K562 (cell line): ENCODE results near the gene ADPRHL1. TPM values are rescaled to one million over a fixed set of nuclear protein-coding genes. Genes with fewer than 3 reads are reported as not detected.
A peak's percentile ranks its signal among the peaks of the same experiment; 100 is the strongest.

Experiments used
- ARID3B ChIP-seq: fragments of 250-450 bp; sonication (Bioruptor Pico); IDR thresholded peaks from 2 replicates; pipeline ENCODE4 v1.4.0; 2020; ENCODE audit warnings: borderline replicate concordance
- BRD4 ChIP-seq: fragments of 200-600 bp; sonication (generic); IDR thresholded peaks from 2 replicates; pipeline ENCODE4 v1.6.1; 2017; ENCODE audit warnings: inconsistent platforms
- BRD9 ChIP-seq: fragments of 450-650 bp; IDR thresholded peaks from 2 replicates; pipeline ENCODE4 v1.6.1; 2018; ENCODE audit warnings: low read depth; ENCODE audit not compliant: partially characterized antibody
- JUN ChIP-seq, 2 experiments: sonication (generic) in 1 of 2; formaldehyde crosslinking in 1 of 2; IDR thresholded peaks; 2 replicates each; pipeline versions ENCODE4 v1.6.1 to v1.8.0; 2012 to 2022; ENCODE audit warnings: borderline replicate concordance in 2 of 2, mild to moderate bottlenecking in 2 of 2, improper control_type of control experiment in 1 of 2, low read depth in 1 of 2, low read length in 1 of 2, missing genetic modification reagents in 1 of 2
- MAFK ChIP-seq: IDR thresholded peaks from 2 replicates; pipeline ENCODE4 v1.6.1; 2011; ENCODE audit warnings: low read length, improper control_type of control experiment
- MBD1 ChIP-seq: fragments of 250-450 bp; sonication (Bioruptor Pico); IDR thresholded peaks from 2 replicates; pipeline ENCODE4 v1.8.0; 2022; ENCODE audit warnings: inconsistent platforms
- POLR2A ChIP-seq: fragments of 450-650 bp; conservative IDR thresholded peaks from 2 replicates; pipeline ENCODE4 v1.6.1; 2016
- SMARCC2 ChIP-seq: fragments of 450-650 bp; IDR thresholded peaks from 2 replicates; pipeline ENCODE4 v1.6.1; 2017; ENCODE audit warnings: antibody characterized with exemption, moderate library complexity, mild to moderate bottlenecking, low read depth
- VEZF1 ChIP-seq: fragments of 200-800 bp; sonication (Bioruptor generic); IDR thresholded peaks from 2 replicates; pipeline ENCODE4 v1.6.1; 2017; ENCODE audit warnings: missing genetic modification characterization, missing compliant biosample characterization
- ZNF184 ChIP-seq: sonication (generic); formaldehyde crosslinking; IDR thresholded peaks from 2 replicates; pipeline ENCODE4 v1.5.0; 2020; ENCODE audit warnings: missing genetic modification reagents
- ZNF316 ChIP-seq: fragments of 450-650 bp; IDR thresholded peaks from 2 replicates; pipeline ENCODE4 v1.6.1; 2016
- polyA plus RNA-seq, 8 experiments: library from polyadenylated mRNA; depleted of rRNA in 4 of 8; stranded (reverse) in 5 of 8; unstranded in 3 of 8; fragments of >200 nt; fragmentation: Nextera tagmentation in 2 of 8; fragmentation: Illumina TruSeq in 1 of 8; extraction: Ambion mirVana in 2 of 8; extraction: Trizol in 1 of 8; gene quantifications; 2 replicates each; pipeline versions ENCODE4 v1.2.1 to v1.2.3, GENCODE V29; 2011 to 2014; ENCODE audit warnings: inconsistent platforms in 1 of 8, missing spikeins in 1 of 8
- total RNA-seq, 7 experiments: library from RNA; depleted of rRNA in 6 of 7; stranded (reverse); fragments of >200 nt in 6 of 7; fragmentation: Illumina TruSeq in 2 of 7; extraction: Trizol in 2 of 7; gene quantifications; 2 replicates each; pipeline versions ENCODE4 v1.2.1 to v1.2.3, GENCODE V29; 2011 to 2021; ENCODE audit warnings: low replicate concordance in 1 of 7
- TF ChIP-seq, protein P1 (sequence below): fragments of 450-650 bp; IDR thresholded peaks from 2 replicates; pipeline ENCODE4 v1.6.1; 2017; ENCODE audit warnings: antibody characterized with exemption, mild to moderate bottlenecking
- TF ChIP-seq, protein P2 (sequence below): IDR thresholded peaks from 2 replicates; pipeline ENCODE4 v1.6.1; 2012; ENCODE audit warnings: low read depth, low read length, improper control_type of control experiment, borderline replicate concordance
- TF ChIP-seq, protein P3 (sequence below): fragments of 200-800 bp; sonication (Bioruptor generic); IDR thresholded peaks from 2 replicates; pipeline ENCODE4 v1.6.1; 2017; ENCODE audit warnings: missing genetic modification characterization, missing compliant biosample characterization

The ADPRHL1 gene
- total and polyA plus RNA-seq, 9 of the 15 experiments (the other 6 are each of a cell fraction or from before 2014, with no cell fraction given) = 0.06 to 0.76 (median 0.37) TPM; not detected in 1

DNA sequence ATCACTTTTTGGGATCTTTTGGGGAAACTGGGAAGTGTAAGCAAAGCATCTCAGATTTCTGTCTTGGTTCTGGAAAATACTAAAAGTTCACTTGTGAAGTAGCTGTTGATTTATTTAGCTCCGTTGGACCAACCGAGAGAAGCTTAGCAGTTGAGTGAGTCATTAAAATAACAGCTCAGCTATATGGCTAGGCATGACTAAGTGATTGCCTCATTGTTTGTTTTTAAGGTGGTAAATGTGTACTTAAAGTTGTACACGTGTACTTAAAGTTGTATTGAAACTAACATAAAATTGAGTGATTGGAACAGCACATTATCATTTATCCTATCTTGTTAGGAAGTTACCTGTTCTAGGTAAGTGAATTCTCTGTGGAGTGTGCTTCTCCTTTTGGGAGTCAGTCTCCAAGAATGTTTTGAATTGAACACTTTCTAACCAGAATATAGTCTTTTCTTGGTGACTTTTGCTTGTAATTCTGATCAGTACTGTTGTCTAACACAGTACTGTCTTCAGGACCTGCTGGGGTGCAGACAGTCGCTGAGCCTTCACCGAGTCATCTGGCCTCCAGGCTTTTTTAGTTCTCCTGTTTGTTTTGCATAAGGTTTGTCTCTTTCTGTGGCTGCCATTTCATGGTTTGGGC lies 40.1 kb upstream of the ADPRHL1 start (continued):
- TF ChIP-seq, protein P1, sequence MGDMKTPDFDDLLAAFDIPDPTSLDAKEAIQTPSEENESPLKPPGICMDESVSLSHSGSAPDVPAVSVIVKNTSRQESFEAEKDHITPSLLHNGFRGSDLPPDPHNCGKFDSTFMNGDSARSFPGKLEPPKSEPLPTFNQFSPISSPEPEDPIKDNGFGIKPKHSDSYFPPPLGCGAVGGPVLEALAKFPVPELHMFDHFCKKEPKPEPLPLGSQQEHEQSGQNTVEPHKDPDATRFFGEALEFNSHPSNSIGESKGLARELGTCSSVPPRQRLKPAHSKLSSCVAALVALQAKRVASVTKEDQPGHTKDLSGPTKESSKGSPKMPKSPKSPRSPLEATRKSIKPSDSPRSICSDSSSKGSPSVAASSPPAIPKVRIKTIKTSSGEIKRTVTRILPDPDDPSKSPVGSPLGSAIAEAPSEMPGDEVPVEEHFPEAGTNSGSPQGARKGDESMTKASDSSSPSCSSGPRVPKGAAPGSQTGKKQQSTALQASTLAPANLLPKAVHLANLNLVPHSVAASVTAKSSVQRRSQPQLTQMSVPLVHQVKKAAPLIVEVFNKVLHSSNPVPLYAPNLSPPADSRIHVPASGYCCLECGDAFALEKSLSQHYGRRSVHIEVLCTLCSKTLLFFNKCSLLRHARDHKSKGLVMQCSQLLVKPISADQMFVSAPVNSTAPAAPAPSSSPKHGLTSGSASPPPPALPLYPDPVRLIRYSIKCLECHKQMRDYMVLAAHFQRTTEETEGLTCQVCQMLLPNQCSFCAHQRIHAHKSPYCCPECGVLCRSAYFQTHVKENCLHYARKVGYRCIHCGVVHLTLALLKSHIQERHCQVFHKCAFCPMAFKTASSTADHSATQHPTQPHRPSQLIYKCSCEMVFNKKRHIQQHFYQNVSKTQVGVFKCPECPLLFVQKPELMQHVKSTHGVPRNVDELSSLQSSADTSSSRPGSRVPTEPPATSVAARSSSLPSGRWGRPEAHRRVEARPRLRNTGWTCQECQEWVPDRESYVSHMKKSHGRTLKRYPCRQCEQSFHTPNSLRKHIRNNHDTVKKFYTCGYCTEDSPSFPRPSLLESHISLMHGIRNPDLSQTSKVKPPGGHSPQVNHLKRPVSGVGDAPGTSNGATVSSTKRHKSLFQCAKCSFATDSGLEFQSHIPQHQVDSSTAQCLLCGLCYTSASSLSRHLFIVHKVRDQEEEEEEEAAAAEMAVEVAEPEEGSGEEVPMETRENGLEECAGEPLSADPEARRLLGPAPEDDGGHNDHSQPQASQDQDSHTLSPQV = peak; percentile 67
- TF ChIP-seq ZNF184 (CRISPR knock-in tag) (no peak), ARID3B (CRISPR knock-in tag) (no peak), MBD1 (CRISPR knock-in tag) (no peak), MAFK (peak; percentile 80), BRD9 (peak; percentile 13), SMARCC2 (peak; percentile 70), JUN (IDR thresholded peaks at IDR 0.05; ENCODE audit: borderline replicate concordance, low read depth, low read length) (peak; percentile 92), JUN (CRISPR knock-in tag; IDR thresholded peaks at IDR 0.05; ENCODE audit: borderline replicate concordance) (no peak), VEZF1 (0 out of 2 replicates have a peak, but pooled peaks have one; percentile 25), POLR2A (peak; percentile 35; the same call in 1 of the 2 replicates), BRD4 (peak; percentile 84), ZNF316 (peak; percentile 95)
- TF ChIP-seq, protein P2, sequence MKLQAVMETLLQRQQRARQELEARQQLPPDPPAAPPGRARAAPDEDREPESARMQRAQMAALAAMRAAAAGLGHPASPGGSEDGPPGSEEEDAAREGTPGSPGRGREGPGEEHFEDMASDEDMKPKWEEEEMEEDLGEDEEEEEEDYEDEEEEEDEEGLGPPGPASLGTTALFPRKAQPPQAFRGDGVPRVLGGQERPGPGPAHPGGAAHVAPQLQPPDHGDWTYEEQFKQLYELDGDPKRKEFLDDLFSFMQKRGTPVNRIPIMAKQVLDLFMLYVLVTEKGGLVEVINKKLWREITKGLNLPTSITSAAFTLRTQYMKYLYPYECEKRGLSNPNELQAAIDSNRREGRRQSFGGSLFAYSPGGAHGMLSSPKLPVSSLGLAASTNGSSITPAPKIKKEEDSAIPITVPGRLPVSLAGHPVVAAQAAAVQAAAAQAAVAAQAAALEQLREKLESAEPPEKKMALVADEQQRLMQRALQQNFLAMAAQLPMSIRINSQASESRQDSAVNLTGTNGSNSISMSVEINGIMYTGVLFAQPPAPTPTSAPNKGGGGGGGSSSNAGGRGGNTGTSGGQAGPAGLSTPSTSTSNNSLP = 0 out of 2 replicates have a peak, but pooled peaks have one; percentile 9
- TF ChIP-seq, protein P3, sequence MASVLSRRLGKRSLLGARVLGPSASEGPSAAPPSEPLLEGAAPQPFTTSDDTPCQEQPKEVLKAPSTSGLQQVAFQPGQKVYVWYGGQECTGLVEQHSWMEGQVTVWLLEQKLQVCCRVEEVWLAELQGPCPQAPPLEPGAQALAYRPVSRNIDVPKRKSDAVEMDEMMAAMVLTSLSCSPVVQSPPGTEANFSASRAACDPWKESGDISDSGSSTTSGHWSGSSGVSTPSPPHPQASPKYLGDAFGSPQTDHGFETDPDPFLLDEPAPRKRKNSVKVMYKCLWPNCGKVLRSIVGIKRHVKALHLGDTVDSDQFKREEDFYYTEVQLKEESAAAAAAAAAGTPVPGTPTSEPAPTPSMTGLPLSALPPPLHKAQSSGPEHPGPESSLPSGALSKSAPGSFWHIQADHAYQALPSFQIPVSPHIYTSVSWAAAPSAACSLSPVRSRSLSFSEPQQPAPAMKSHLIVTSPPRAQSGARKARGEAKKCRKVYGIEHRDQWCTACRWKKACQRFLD (CRISPR knock-in tag) = peak; percentile 33; the same call in 1 of the 2 replicates
